ENCODE measurements around the gene HTT. TPM values are rescaled to one million over a fixed set of nuclear protein-coding genes. Genes with fewer than 3 reads are reported as not detected.
A peak's percentile ranks its signal among the peaks of the same experiment; 100 is the strongest.

The HTT gene
- total and polyA plus RNA-seq, 4 donors = 8.6 to 39.8 (median 16.4) TPM

GRCh38 chr4:3073158-3074077 lies 1.1 kb upstream of the HTT start:
- no peak overlapping the region for H3K9ac ChIP-seq (ENCODE audit: low read depth in 1 of 2, low read length in 2 of 2)
- TF ChIP-seq TAF1 (conservative IDR thresholded peaks at IDR 0.05) (no peak), HNF4A (conservative IDR thresholded peaks at IDR 0.05) (peak in 1 of 2 donors; percentile 46)
- WGBS = 19% methylated on average over 54 of the region's 54 CpGs

GRCh38 chr4:3074846-3075651 lies 568 bp downstream of the HTT start:
- H3K9me3 ChIP-seq (ENCODE audit: control insufficient read depth in 4 of 4, low read length in 3 of 4) = no peaks in the 10 kb centered on the region
- peak overlapping the region; percentile 94 to 97 for H3K27ac ChIP-seq (ENCODE audit: low read depth in 1 of 2, low read length in 2 of 2)
- H3K27me3 ChIP-seq (ENCODE audit: control insufficient read depth in 4 of 4, insufficient read depth in 4 of 4, low read length in 3 of 4) = no peaks in the 10 kb centered on the region
- peak overlapping the region; percentile 52 to 96 (median 88) for H3K4me3 ChIP-seq (ENCODE audit: low read depth in 1 of 3, low read length in 3 of 3)
- peak; percentile 66 for DNase-seq (ENCODE audit: low spot score)
- no peaks in the 10 kb centered on the region for H3K36me3 ChIP-seq (ENCODE audit: control insufficient read depth in 4 of 4, insufficient read depth in 3 of 4, low read depth in 1 of 4, low read length in 3 of 4)
- H3K9ac ChIP-seq (ENCODE audit: low read depth in 1 of 2, low read length in 2 of 2) = peak overlapping the region; percentile 87 to 88
- peaks cover 7 to 44% (median 32%) of the 10 kb centered on the region in 4 donors for H3K4me1 ChIP-seq (ENCODE audit: control insufficient read depth in 4 of 4, insufficient read depth in 4 of 4, low read length in 3 of 4)
- under 1% methylated on average over 60 of the region's 60 CpGs for WGBS
- TF ChIP-seq REST (IDR thresholded peaks at IDR 0.05) (no peak), HNF4G (IDR thresholded peaks at IDR 0.05) (no peak), ATF3 (IDR thresholded peaks at IDR 0.05) (no peak), YY1 (IDR thresholded peaks at IDR 0.05) (no peak), RXRA (IDR thresholded peaks at IDR 0.05) (no peak), JUND (IDR thresholded peaks at IDR 0.05) (no peak), RAD21 (IDR thresholded peaks at IDR 0.05) (no peak), FOXA2 (IDR thresholded peaks at IDR 0.05) (no peak), CTCF (IDR thresholded peaks at IDR 0.05; ENCODE audit: low read depth, low read length, missing input control) (no peak), FOXA1 (IDR thresholded peaks at IDR 0.05) (no peak), EGR1 (IDR thresholded peaks at IDR 0.05; ENCODE audit: low read depth in 2 of 2) (no peak), GABPA (IDR thresholded peaks at IDR 0.05 in 1 of 2, conservative IDR thresholded peaks at IDR 0.05 in 1 of 2) (no peak), HNF4A (conservative IDR thresholded peaks at IDR 0.05) (no peak), NR2F2 (IDR thresholded peaks at IDR 0.05) (no peak), MAX (IDR thresholded peaks at IDR 0.05) (no peak), ZBTB33 (IDR thresholded peaks at IDR 0.05) (no peak)

More at GRCh38 chr4:3073158-3074077, 1.1 kb upstream of the HTT start:
- Histone ChIP-seq H3K4me3 (ENCODE audit: low read depth in 1 of 3, low read length in 3 of 3) (peak overlapping the region; percentile 40 to 63 (median 52)), H3K27me3 (ENCODE audit: control insufficient read depth in 4 of 4, insufficient read depth in 4 of 4, low read length in 3 of 4) (no peaks in the 10 kb centered on the region), H3K36me3 (ENCODE audit: control insufficient read depth in 4 of 4, insufficient read depth in 3 of 4, low read depth in 1 of 4, low read length in 3 of 4) (no peaks in the 10 kb centered on the region), H3K4me1 (ENCODE audit: control insufficient read depth in 4 of 4, insufficient read depth in 4 of 4, low read length in 3 of 4) (peaks cover 7 to 42% (median 32%) of the 10 kb centered on the region in 4 donors), H3K9me3 (ENCODE audit: control insufficient read depth in 4 of 4, low read length in 3 of 4) (no peaks in the 10 kb centered on the region), H3K27ac (ENCODE audit: low read depth in 1 of 2, low read length in 2 of 2) (peak overlapping the region in 1 of 2 donors; percentile 67)
- DNase-seq (ENCODE audit: low spot score) = no peak
